ENCODE data around the gene GALNT2. TPM values are rescaled to one million over a fixed set of nuclear protein-coding genes. Genes with fewer than 3 reads are reported as not detected.

Gene GALNT2
- total and polyA plus RNA-seq, 10 of the 15 experiments (the other 5 are each of a cell fraction or from before 2014, with no cell fraction given), result 0.52 to 27.7 (median 16.3) TPM

- DNase-seq (ENCODE audit: low read depth, low spot score) (no peak), FAIRE-seq (no peak), ATAC-seq (no peak)
- no peak overlapping the region for H3K9ac ChIP-seq (ENCODE audit: control insufficient read depth, insufficient read depth, low read length)
- H3K36me3 ChIP-seq (ENCODE audit: control insufficient read depth in 2 of 2, insufficient read depth in 2 of 2, low read length in 1 of 2), result no peaks in the 10 kb centered on the region
- no peak overlapping the region for H2AFZ ChIP-seq (ENCODE audit: control insufficient read depth, low read depth, low read length)
- intact Hi-C loops (cut with micrococcal nuclease; ENCODE audit: unreplicated experiment), result no loop called here
- no peak overlapping the region for H3K4me3 ChIP-seq
- no peaks in the 10 kb centered on the region for H3K9me3 ChIP-seq (replicated peaks; ENCODE audit: control insufficient read depth, insufficient read depth, low read length)
- H3K27me3 ChIP-seq (replicated peaks in 1 of 2; ENCODE audit: control insufficient read depth in 2 of 2, insufficient read depth in 2 of 2, low read length in 1 of 2), result no peaks in the 10 kb centered on the region; a peak in 1 of 4 replicates
- H3K4me1 ChIP-seq (ENCODE audit: control insufficient read depth, insufficient read depth, low read length), result no peaks in the 10 kb centered on the region; the same call in 1 of the 2 replicates
- ChIA-PET CTCF (no interaction called here), RAD21 (ENCODE audit: unreplicated experiment) (no interaction called here), POLR2A (no interaction called here), SMC1A (ENCODE audit: uncharacterized antibody, unreplicated experiment) (no interaction called here)
- no TSS peak for BruUV-seq (replicated peaks)
- 58% methylated on average over 12 of the region's 12 CpGs for whole genome bisulfite sequencing (ENCODE audit: insufficient coverage, insufficient replicate concordance, low lambda C conversion rate, missing lambda C conversion rate)
- no peak overlapping the region for H3K4me2 ChIP-seq (ENCODE audit: control insufficient read depth, insufficient read depth)
- no peaks in the 10 kb centered on the region for H4K20me1 ChIP-seq (ENCODE audit: control insufficient read depth, insufficient read depth)
- in situ Hi-C loops (cut with MboI), result no loop called here
- no peaks in the 10 kb centered on the region for H3K79me2 ChIP-seq (ENCODE audit: control insufficient read depth, insufficient read depth, low read length)
- no peak overlapping the region for H3K27ac ChIP-seq (ENCODE audit: control insufficient read depth, insufficient read depth)
- TF ChIP-seq, protein P1, sequence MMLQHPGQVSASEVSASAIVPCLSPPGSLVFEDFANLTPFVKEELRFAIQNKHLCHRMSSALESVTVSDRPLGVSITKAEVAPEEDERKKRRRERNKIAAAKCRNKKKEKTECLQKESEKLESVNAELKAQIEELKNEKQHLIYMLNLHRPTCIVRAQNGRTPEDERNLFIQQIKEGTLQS (IDR thresholded peaks at IDR 0.05; ENCODE audit: borderline replicate concordance, extremely low read depth, low read depth, low read length), result no peak
- TF ChIP-seq ZNF622 (IDR thresholded peaks at IDR 0.05), result no peak
- TF ChIP-seq POLR2AphosphoS2 (IDR thresholded peaks at IDR 0.05; ENCODE audit: low read depth, low read length), result no peak
- TF ChIP-seq, protein P2, sequence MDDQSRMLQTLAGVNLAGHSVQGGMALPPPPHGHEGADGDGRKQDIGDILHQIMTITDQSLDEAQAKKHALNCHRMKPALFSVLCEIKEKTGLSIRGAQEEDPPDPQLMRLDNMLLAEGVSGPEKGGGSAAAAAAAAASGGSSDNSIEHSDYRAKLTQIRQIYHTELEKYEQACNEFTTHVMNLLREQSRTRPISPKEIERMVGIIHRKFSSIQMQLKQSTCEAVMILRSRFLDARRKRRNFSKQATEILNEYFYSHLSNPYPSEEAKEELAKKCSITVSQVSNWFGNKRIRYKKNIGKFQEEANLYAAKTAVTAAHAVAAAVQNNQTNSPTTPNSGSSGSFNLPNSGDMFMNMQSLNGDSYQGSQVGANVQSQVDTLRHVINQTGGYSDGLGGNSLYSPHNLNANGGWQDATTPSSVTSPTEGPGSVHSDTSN (IDR thresholded peaks at IDR 0.05; ENCODE audit: insufficient replicate concordance, low read depth, low read length), result no peak
- no peak for TF ChIP-seq LARP7 (IDR thresholded peaks at IDR 0.05)
- TF ChIP-seq NRF1 (conservative IDR thresholded peaks at IDR 0.05; ENCODE audit: low read depth, low read length), result no peak
- TF ChIP-seq, protein P3, sequence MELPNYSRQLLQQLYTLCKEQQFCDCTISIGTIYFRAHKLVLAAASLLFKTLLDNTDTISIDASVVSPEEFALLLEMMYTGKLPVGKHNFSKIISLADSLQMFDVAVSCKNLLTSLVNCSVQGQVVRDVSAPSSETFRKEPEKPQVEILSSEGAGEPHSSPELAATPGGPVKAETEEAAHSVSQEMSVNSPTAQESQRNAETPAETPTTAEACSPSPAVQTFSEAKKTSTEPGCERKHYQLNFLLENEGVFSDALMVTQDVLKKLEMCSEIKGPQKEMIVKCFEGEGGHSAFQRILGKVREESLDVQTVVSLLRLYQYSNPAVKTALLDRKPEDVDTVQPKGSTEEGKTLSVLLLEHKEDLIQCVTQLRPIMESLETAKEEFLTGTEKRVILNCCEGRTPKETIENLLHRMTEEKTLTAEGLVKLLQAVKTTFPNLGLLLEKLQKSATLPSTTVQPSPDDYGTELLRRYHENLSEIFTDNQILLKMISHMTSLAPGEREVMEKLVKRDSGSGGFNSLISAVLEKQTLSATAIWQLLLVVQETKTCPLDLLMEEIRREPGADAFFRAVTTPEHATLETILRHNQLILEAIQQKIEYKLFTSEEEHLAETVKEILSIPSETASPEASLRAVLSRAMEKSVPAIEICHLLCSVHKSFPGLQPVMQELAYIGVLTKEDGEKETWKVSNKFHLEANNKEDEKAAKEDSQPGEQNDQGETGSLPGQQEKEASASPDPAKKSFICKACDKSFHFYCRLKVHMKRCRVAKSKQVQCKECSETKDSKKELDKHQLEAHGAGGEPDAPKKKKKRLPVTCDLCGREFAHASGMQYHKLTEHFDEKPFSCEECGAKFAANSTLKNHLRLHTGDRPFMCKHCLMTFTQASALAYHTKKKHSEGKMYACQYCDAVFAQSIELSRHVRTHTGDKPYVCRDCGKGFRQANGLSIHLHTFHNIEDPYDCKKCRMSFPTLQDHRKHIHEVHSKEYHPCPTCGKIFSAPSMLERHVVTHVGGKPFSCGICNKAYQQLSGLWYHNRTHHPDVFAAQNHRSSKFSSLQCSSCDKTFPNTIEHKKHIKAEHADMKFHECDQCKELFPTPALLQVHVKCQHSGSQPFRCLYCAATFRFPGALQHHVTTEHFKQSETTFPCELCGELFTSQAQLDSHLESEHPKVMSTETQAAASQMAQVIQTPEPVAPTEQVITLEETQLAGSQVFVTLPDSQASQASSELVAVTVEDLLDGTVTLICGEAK (IDR thresholded peaks at IDR 0.05; ENCODE audit: borderline replicate concordance), result no peak
- TF ChIP-seq PAX8 (IDR thresholded peaks at IDR 0.05), result no peak
- no peak for TF ChIP-seq MYB (IDR thresholded peaks at IDR 0.05; ENCODE audit: borderline replicate concordance, low read depth, low read length)
- no peak for TF ChIP-seq SRF (IDR thresholded peaks at IDR 0.05; ENCODE audit: low read depth in 2 of 2, low read length in 2 of 2)
- TF ChIP-seq PRDM15 (CRISPR knock-in tag; IDR thresholded peaks at IDR 0.05), result no peak
- no peak for TF ChIP-seq NFIC (IDR thresholded peaks at IDR 0.05; ENCODE audit: low read depth, low read length)
- TF ChIP-seq CBX3 (IDR thresholded peaks at IDR 0.05; ENCODE audit: borderline replicate concordance, low read depth), result no peak
Observed at GRCh38 chr1:230292689-230293389, 225.8 kb downstream of the GALNT2 start.
